A549 (cell line): ENCODE measurements around the gene RHOJ. TPM values are rescaled to one million over a fixed set of nuclear protein-coding genes. Genes with fewer than 3 reads are reported as not detected.

Experiments
- ATAC-seq, 2 experiments: fragments of 200-7000 bp in 1 of 2; fragments of >200 bp in 1 of 2; cut with Nextera tagmentation in 1 of 2; cut with Tn5 transposase in 1 of 2; 3 replicates each; pipeline versions ENCODE4 v1.8.0 to v1.9.1; 2018 to 2020; ENCODE audit warnings: mild to moderate bottlenecking in 1 of 2, moderate library complexity in 1 of 2
- CTCF ChIA-PET: fragments of 300-600 bp; sonication (Branson Sonifier 250); formaldehyde crosslinking; extraction: SDS; loops from one replicate; lab custom pipeline; 2021; ENCODE audit warnings: antibody characterized with exemption, inconsistent platforms; lab: Yijun Ruan, JAX
- POLR2A ChIA-PET: fragments of 350-600 bp; formaldehyde crosslinking; extraction: SDS; loops from one replicate; lab custom pipeline; 2021; ENCODE audit warnings: antibody characterized with exemption, inconsistent platforms; lab: Yijun Ruan, JAX
- DNase-seq, 2 experiments: peaks; one replicate each; pipeline versions ENCODE4 v3.0.0 to v3.0.0-alpha.2; 2011 to 2016; ENCODE audit warnings: low read depth in 1 of 2, low spot score in 1 of 2
- FAIRE-seq: peaks from 2 replicates; lab custom pipeline; 2011; peaks lifted over from hg19 to GRCh38; lab: Jason Lieb, UNC
- H3K27ac ChIP-seq, 2 experiments: fragments of >200 bp; sonication (Bioruptor Twin); formaldehyde crosslinking; 3 replicates each; pipeline ENCODE4 v1.5.1; 2016 to 2017
- H3K4me1 ChIP-seq: fragments of >200 bp; sonication (Bioruptor Twin); formaldehyde crosslinking; 3 replicates; pipeline ENCODE4 v1.6.1; 2016
- H3K4me2 ChIP-seq: fragments of >200 bp; sonication (Bioruptor Twin); formaldehyde crosslinking; 3 replicates; pipeline ENCODE4 v1.6.1; 2016
- H3K4me3 ChIP-seq: fragments of >200 bp; sonication (Bioruptor Twin); formaldehyde crosslinking; 3 replicates; pipeline ENCODE4 v1.5.1; 2016
- H3K9me3 ChIP-seq: fragments of >200 bp; sonication (Bioruptor Twin); formaldehyde crosslinking; 3 replicates; pipeline ENCODE4 v1.6.1; 2016
- BCL3 ChIP-seq: fragments of >200 bp; sonication (Bioruptor Twin); formaldehyde crosslinking; IDR thresholded peaks from 3 replicates; pipeline ENCODE4 v1.6.1; 2016
- CBX2 ChIP-seq: fragments of 200-600 bp; sonication (generic); IDR thresholded peaks from 2 replicates; pipeline ENCODE4 v1.6.1; 2016; ENCODE audit warnings: low read depth, mild to moderate bottlenecking, borderline replicate concordance
- CBX8 ChIP-seq: fragments of 200-600 bp; sonication (generic); IDR thresholded peaks from 2 replicates; pipeline ENCODE4 v1.6.1; 2016
- CEBPB ChIP-seq, 2 experiments: fragments of >200 bp in 1 of 2; sonication (Bioruptor Twin) in 1 of 2; formaldehyde crosslinking in 1 of 2; IDR thresholded peaks; 2 replicates each; pipeline ENCODE4 v1.6.1; 2012 to 2016
- EHMT2 ChIP-seq: fragments of 200-600 bp; sonication (generic); IDR thresholded peaks from 2 replicates; pipeline ENCODE4 v1.6.1; 2016; ENCODE audit warnings: antibody characterized with exemption, low read depth, mild to moderate bottlenecking, moderate library complexity
- FOSB ChIP-seq: fragments of 250-450 bp; sonication (Bioruptor Pico); IDR thresholded peaks from 2 replicates; pipeline ENCODE4 v1.5.0; 2020; ENCODE audit warnings: mild to moderate bottlenecking, moderate library complexity
- HOXA7 ChIP-seq: fragments of 250-450 bp; sonication (Bioruptor Pico); IDR thresholded peaks from 2 replicates; pipeline ENCODE4 v1.5.0; 2020; ENCODE audit warnings: mild to moderate bottlenecking, moderate library complexity
- HOXB13 ChIP-seq: fragments of 250-450 bp; sonication (Bioruptor Pico); IDR thresholded peaks from 2 replicates; pipeline ENCODE4 v1.5.0; 2020; ENCODE audit warnings: low read depth, mild to moderate bottlenecking, moderate library complexity
- HOXB5 ChIP-seq: fragments of 250-450 bp; sonication (Bioruptor Pico); IDR thresholded peaks from 2 replicates; pipeline ENCODE4 v1.5.0; 2020; ENCODE audit warnings: mild to moderate bottlenecking, moderate library complexity
- KDM1A ChIP-seq: fragments of 200-600 bp; sonication (generic); IDR thresholded peaks from 2 replicates; pipeline ENCODE4 v1.6.1; 2016; ENCODE audit warnings: low read depth, mild to moderate bottlenecking
- KDM5A ChIP-seq: fragments of 200-600 bp; sonication (generic); IDR thresholded peaks from 2 replicates; pipeline ENCODE4 v1.6.1; 2016; ENCODE audit warnings: antibody characterized with exemption, mild to moderate bottlenecking
- MAX ChIP-seq: IDR thresholded peaks from 2 replicates; pipeline ENCODE4 v1.6.1; 2012
- MYC ChIP-seq: IDR thresholded peaks from 2 replicates; pipeline ENCODE4 v1.6.1; 2012; ENCODE audit warnings: mild to moderate bottlenecking, inconsistent platforms, low read length, improper control_type of control experiment, borderline replicate concordance
- NFE2L2 ChIP-seq: fragments of 150-350 bp; conservative IDR thresholded peaks from 2 replicates; pipeline ENCODE4 v1.6.1; 2014; ENCODE audit warnings: low read length
- NPAS2 ChIP-seq: fragments of 250-450 bp; sonication (Bioruptor Pico); IDR thresholded peaks from 2 replicates; pipeline ENCODE4 v1.8.0; 2022; ENCODE audit warnings: mild to moderate bottlenecking, moderate library complexity, borderline replicate concordance
- NR3C1 ChIP-seq: fragments of >200 bp; sonication (Bioruptor Twin); formaldehyde crosslinking; IDR thresholded peaks from 3 replicates; pipeline ENCODE4 v1.6.1; 2017
- PBX3 ChIP-seq: IDR thresholded peaks from 2 replicates; pipeline ENCODE4 v1.6.1; 2012
- POLR2AphosphoS2 ChIP-seq: conservative IDR thresholded peaks from 2 replicates; pipeline ENCODE4 v1.6.1; 2012; ENCODE audit warnings: low read length, improper control_type of control experiment, inconsistent platforms
- RCOR1 ChIP-seq: fragments of 150-350 bp; IDR thresholded peaks from 2 replicates; pipeline ENCODE4 v1.6.1; 2014; ENCODE audit warnings: antibody characterized with exemption, low read length, low read depth
- REST ChIP-seq: fragments of 200-600 bp; sonication (generic); IDR thresholded peaks from 2 replicates; pipeline ENCODE4 v1.6.1; 2016; ENCODE audit warnings: antibody characterized with exemption, mild to moderate bottlenecking, moderate library complexity
- WGBS: methylation state at CpG from one replicate; pipeline ENCODE4 v1.1.6; 2017; ENCODE audit errors: missing lambda C conversion rate; 5-methylcytosine and 5-hydroxymethylcytosine counted together
- polyA minus RNA-seq: library from RNA; depleted of rRNA, polyadenylated mRNA; stranded (reverse); fragments of >200 nt; gene quantifications from 2 replicates; pipeline ENCODE4 v1.2.3, GENCODE V29; 2011; rRNA and poly(A)+ RNA removed
- polyA plus RNA-seq, 4 experiments: library from polyadenylated mRNA; depleted of rRNA in 3 of 4; stranded (reverse); fragments of >200 nt; fragmentation: RNase III in 1 of 4; extraction: RNeasy Plus Mini Kit Qiagen cat#74134 plus additional on column Dnase treatment in 1 of 4; gene quantifications; 2 replicates in 3 of 4; 3 replicates in 1 of 4; pipeline ENCODE4 v1.2.3, GENCODE V29; 2011 to 2017

Gene RHOJ
- polyA plus RNA-seq (2011; rRNA removed) (not detected in 2 replicates), polyA plus RNA-seq (2017; fragmentation: RNase III; extraction: RNeasy Plus Mini Kit Qiagen cat#74134 plus additional on column Dnase treatment) (not detected in 3 replicates), polyA minus RNA-seq (not detected in 2 replicates)
- polyA plus RNA-seq (2012; cell fraction: cytosol; rRNA removed) = not detected in 2 replicates
- polyA plus RNA-seq (2012; cell fraction: nucleus; rRNA removed) = not detected in 2 replicates

- 59% methylated on average over 16 of the region's 16 CpGs for WGBS
- no peaks in the 10 kb centered on the region for H3K4me1 ChIP-seq
- peak within 1 kb of the TSS; percentile 59 for H3K4me2 ChIP-seq
- no peak within 1 kb of the TSS for H3K27ac ChIP-seq
- FAIRE-seq (no peak), DNase-seq (no peak), ATAC-seq (peak; percentile 26 to 37; a peak in 3 of 6 replicates)
- H3K9me3 ChIP-seq = no peaks in the 10 kb centered on the region
- ChIA-PET CTCF (no interaction called here), POLR2A (no interaction called here)
- peak within 1 kb of the TSS; percentile 14; the same call in 1 of the 3 replicates for H3K4me3 ChIP-seq
- TF ChIP-seq MYC (no peak), NR3C1 (no peak), REST (no peak), KDM1A (no peak), CBX2 (no peak), HOXB13 (CRISPR knock-in tag) (no peak), FOSB (CRISPR knock-in tag) (no peak), PBX3 (no peak), CEBPB (IDR thresholded peaks at IDR 0.05) (no peak), EHMT2 (no peak), BCL3 (no peak), POLR2AphosphoS2 (no peak)
Measured at GRCh38 chr14:63204407-63205043, at the start of gene RHOJ. TSS of gene RHOJ (plus strand) at chr14:63204443. CDS start at chr14:63204870, 427 bp downstream.

- Histone ChIP-seq H3K4me2 (no peak overlapping the region), H3K4me1 (no peaks in the 10 kb centered on the region), H3K4me3 (no peak overlapping the region), H3K27ac (no peak overlapping the region), H3K9me3 (no peaks in the 10 kb centered on the region)
- CTCF ChIA-PET = no interaction called here
- POLR2A ChIA-PET = no interaction called here
- no peak for TF ChIP-seq MAX
- TF ChIP-seq NFE2L2 = 0 out of 2 replicates have a peak, but pooled peaks have one; percentile 37
- no peak for TF ChIP-seq CBX8
- FAIRE-seq (no peak), DNase-seq (peak in 1 of 2 experiments; percentile 4), ATAC-seq (peak in 1 of 2 experiments; percentile 36; a peak in 3 of 6 replicates)
- 9% methylated on average over 5 of the region's 5 CpGs for WGBS
Measured at GRCh38 chr14:63155511-63156185, 48.6 kb upstream of the RHOJ start.

- ChIA-PET CTCF (no interaction called here), POLR2A (no interaction called here)
- H3K27ac ChIP-seq = no peak overlapping the region
- ATAC-seq (no peak), FAIRE-seq (no peak), DNase-seq (no peak)
- WGBS = 0% methylated on average over 2 of the region's 2 CpGs
- no peak overlapping the region for H3K4me3 ChIP-seq
- TF ChIP-seq KDM5A (no peak), NPAS2 (CRISPR knock-in tag) (no peak), HOXB13 (CRISPR knock-in tag) (no peak), EHMT2 (no peak), REST (no peak), HOXA7 (CRISPR knock-in tag) (no peak), HOXB5 (CRISPR knock-in tag) (no peak), RCOR1 (no peak)
- no peak overlapping the region for H3K4me2 ChIP-seq
- no peaks in the 10 kb centered on the region for H3K9me3 ChIP-seq
- H3K4me1 ChIP-seq = no peaks in the 10 kb centered on the region
Measured at GRCh38 chr14:63157195-63157594, 47.0 kb upstream of the RHOJ start.
